ENCODE measurements around the gene HLA-DPB1.

Gene HLA-DPB1

DNA sequence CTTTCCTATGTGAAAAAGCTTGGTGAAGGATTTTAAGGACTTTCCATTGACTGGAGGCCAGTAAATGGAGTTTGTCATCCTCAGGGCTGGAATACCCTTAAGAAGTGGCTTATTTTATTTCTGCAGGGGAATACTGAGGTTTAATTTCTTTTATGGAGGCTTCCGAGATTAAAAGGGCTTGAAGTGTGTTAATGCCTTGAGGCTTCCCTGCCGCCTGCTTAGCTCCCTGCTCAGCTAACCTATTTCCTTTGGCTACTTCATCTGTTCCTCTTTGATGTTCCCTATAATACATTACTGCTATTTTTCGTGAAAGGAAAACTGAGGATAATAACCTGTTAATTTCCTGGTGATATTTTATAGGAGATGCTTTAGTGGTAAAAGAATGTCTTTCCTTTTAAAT lies 44.2 kb downstream of the HLA-DPB1 start:
- no peak overlapping the region for H3K4me3 ChIP-seq (replicated peaks; ENCODE audit: low read depth, low read length)

DNA sequence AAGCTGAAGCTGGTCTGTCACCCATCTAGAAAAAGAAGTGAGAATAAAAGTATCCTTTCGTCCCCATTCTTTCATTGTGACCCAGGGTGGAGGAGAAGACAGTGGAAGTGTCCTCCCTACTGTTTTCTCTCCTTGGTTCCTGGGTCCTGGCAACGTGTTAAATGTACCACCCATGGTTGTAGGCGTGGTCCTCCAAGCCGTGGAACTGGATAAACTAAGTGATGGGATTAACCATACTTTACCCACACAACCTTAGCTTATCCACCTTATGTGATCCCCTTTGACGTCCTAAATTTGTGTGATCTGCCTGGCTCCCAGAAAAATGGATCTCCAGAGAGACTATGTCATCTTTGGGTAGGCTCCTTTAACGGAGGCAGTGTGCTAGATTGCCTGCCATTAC lies 47.4 kb downstream of the HLA-DPB1 start:
- TF ChIP-seq, protein P1, sequence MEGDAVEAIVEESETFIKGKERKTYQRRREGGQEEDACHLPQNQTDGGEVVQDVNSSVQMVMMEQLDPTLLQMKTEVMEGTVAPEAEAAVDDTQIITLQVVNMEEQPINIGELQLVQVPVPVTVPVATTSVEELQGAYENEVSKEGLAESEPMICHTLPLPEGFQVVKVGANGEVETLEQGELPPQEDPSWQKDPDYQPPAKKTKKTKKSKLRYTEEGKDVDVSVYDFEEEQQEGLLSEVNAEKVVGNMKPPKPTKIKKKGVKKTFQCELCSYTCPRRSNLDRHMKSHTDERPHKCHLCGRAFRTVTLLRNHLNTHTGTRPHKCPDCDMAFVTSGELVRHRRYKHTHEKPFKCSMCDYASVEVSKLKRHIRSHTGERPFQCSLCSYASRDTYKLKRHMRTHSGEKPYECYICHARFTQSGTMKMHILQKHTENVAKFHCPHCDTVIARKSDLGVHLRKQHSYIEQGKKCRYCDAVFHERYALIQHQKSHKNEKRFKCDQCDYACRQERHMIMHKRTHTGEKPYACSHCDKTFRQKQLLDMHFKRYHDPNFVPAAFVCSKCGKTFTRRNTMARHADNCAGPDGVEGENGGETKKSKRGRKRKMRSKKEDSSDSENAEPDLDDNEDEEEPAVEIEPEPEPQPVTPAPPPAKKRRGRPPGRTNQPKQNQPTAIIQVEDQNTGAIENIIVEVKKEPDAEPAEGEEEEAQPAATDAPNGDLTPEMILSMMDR (IDR thresholded peaks at IDR 0.05; ENCODE audit: insufficient read depth, low read length, poor library complexity, severe bottlenecking) = no peak
- Histone ChIP-seq H3K4me3 (replicated peaks; ENCODE audit: low read depth, low read length) (no peak overlapping the region), H3K36me3 (ENCODE audit: control insufficient read depth, insufficient read depth, low read length) (no peaks in the 10 kb centered on the region), H3K27me3 (replicated peaks; ENCODE audit: control insufficient read depth, insufficient read depth, low read length) (no peaks in the 10 kb centered on the region)
- DNase-seq (ENCODE audit: extremely low read depth, insufficient read length) = no peak

More for the DNA sequence above, 44.2 kb downstream of the HLA-DPB1 start:
- H3K36me3 ChIP-seq (ENCODE audit: control insufficient read depth, insufficient read depth, low read length) = no peaks in the 10 kb centered on the region
- H3K27me3 ChIP-seq (replicated peaks; ENCODE audit: control insufficient read depth, insufficient read depth, low read length) = no peaks in the 10 kb centered on the region; the same call in 1 of the 2 replicates
- TF ChIP-seq, protein P1 (IDR thresholded peaks at IDR 0.05; ENCODE audit: insufficient read depth, low read length, poor library complexity, severe bottlenecking) = no peak
- DNase-seq (ENCODE audit: extremely low read depth, insufficient read length) = no peak

- Histone ChIP-seq H3K4me3 (replicated peaks; ENCODE audit: low read depth, low read length) (no peak overlapping the region), H3K27me3 (replicated peaks; ENCODE audit: control insufficient read depth, insufficient read depth, low read length) (no peaks in the 10 kb centered on the region), H3K36me3 (ENCODE audit: control insufficient read depth, insufficient read depth, low read length) (no peaks in the 10 kb centered on the region)
- TF ChIP-seq, protein P1 (IDR thresholded peaks at IDR 0.05; ENCODE audit: insufficient read depth, low read length, poor library complexity, severe bottlenecking) = peak; percentile 28
- DNase-seq (ENCODE audit: extremely low read depth, insufficient read length) = no peak
These were observed 48.1 kb downstream of the HLA-DPB1 start for GRCh38 chr6:33123732-33124524.

- Histone ChIP-seq H3K27me3 (replicated peaks; ENCODE audit: control insufficient read depth, insufficient read depth, low read length) (no peaks in the 10 kb centered on the region), H3K4me3 (replicated peaks; ENCODE audit: low read depth, low read length) (no peak overlapping the region), H3K36me3 (ENCODE audit: control insufficient read depth, insufficient read depth, low read length) (no peaks in the 10 kb centered on the region)
- TF ChIP-seq, protein P1 (IDR thresholded peaks at IDR 0.05; ENCODE audit: insufficient read depth, low read length, poor library complexity, severe bottlenecking) = no peak
- DNase-seq (ENCODE audit: extremely low read depth, insufficient read length) = no peak
These were observed 48.7 kb downstream of the HLA-DPB1 start for GRCh38 chr6:33124525-33124901.

DNA sequence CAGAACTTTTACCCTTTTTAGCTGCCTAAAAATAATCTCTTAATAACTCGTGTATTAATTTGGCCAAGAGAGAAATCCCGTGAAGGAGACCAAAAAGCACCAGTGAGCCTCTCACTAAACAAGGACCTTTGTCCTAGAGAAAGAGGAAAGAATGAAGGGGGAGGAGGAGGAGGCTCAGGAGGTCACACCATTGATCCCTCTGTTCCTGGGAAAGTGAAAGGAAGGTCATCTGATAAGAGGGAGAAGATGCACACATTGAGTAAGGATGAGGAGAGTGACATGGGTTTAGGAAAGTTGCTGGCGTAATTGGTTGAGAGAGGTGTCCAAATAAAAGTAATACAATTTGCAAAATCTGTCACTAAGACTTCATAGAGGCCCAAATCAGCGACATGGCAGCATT lies 49.2 kb downstream of the HLA-DPB1 start:
- TF ChIP-seq, protein P1 (IDR thresholded peaks at IDR 0.05; ENCODE audit: insufficient read depth, low read length, poor library complexity, severe bottlenecking) = no peak
- no peak overlapping the region for H3K4me3 ChIP-seq (replicated peaks; ENCODE audit: low read depth, low read length)
- DNase-seq (ENCODE audit: extremely low read depth, insufficient read length) = no peak
- no peaks in the 10 kb centered on the region for H3K27me3 ChIP-seq (replicated peaks; ENCODE audit: control insufficient read depth, insufficient read depth, low read length)
- H3K36me3 ChIP-seq (ENCODE audit: control insufficient read depth, insufficient read depth, low read length) = no peaks in the 10 kb centered on the region

Data from GM06990 (cell line).